SW480 (cell line): ENCODE results near the gene MCEE.
A peak's percentile ranks its signal among the peaks of the same experiment; 100 is the strongest.
"Not testable (repeated sequence)": the region's sequence is repeated elsewhere in the genome, so short reads cannot be mapped to it uniquely, and the experiment has no call there.

ENCODE experiments used
- DNase-seq: peaks from one replicate; pipeline ENCODE4 v3.0.0-alpha.2; 2016; ENCODE audit warnings: low spot score

Gene MCEE

GRCh38 chr2:71126957-71127356 is 3.1 kb downstream of the MCEE start:
- no peak for DNase-seq

GRCh38 chr2:71125506-71126294 is 4.3 kb downstream of the MCEE start:
- DNase-seq, result no peak

GRCh38 chr2:71122387-71123298 is 7.4 kb downstream of the MCEE start:
- no peak for DNase-seq

GRCh38 chr2:71121479-71121878 is 8.6 kb downstream of the MCEE start:
- DNase-seq, result no peak

GRCh38 chr2:71120195-71120594 is 9.8 kb downstream of the MCEE start:
- DNase-seq, result no peak

GRCh38 chr2:71117063-71117462 is 13.0 kb downstream of the MCEE start:
- no peak for DNase-seq

GRCh38 chr2:71113843-71114242 is 16.2 kb downstream of the MCEE start:
- DNase-seq, result no peak

- no peak for DNase-seq
Observed at GRCh38 chr2:71108091-71108490, 21.9 kb downstream of the MCEE start.

- not testable (repeated sequence) for DNase-seq
Observed at GRCh38 chr2:71106463-71106862, 23.6 kb downstream of the MCEE start.

GRCh38 chr2:71103809-71104208 is 26.2 kb downstream of the MCEE start:
- DNase-seq, result no peak

GRCh38 chr2:71102981-71103681 is 26.9 kb downstream of the MCEE start:
- peak; percentile 9 for DNase-seq

- no peak for DNase-seq
Observed at GRCh38 chr2:71101656-71102055, 28.4 kb downstream of the MCEE start.

GRCh38 chr2:71100195-71100964 is 29.6 kb downstream of the MCEE start:
- DNase-seq, result peak; percentile 69

- not testable (repeated sequence) for DNase-seq
Observed at GRCh38 chr2:71092491-71093260, 37.4 kb downstream of the MCEE start.

- DNase-seq, result not testable (repeated sequence)
Observed at GRCh38 chr2:71091808-71092207, 38.2 kb downstream of the MCEE start.

GRCh38 chr2:71089475-71089874 is 40.6 kb downstream of the MCEE start:
- DNase-seq, result not testable (repeated sequence)

GRCh38 chr2:71085325-71086003 is 44.6 kb downstream of the MCEE start:
- DNase-seq, result not testable (repeated sequence)

GRCh38 chr2:71083752-71084312 is 46.2 kb downstream of the MCEE start:
- DNase-seq, result not testable (repeated sequence)

- DNase-seq, result not testable (repeated sequence)
Observed at GRCh38 chr2:71083297-71083696, 46.7 kb downstream of the MCEE start.
